ENCODE data around the gene PEX14. TPM values are rescaled to one million over a fixed set of nuclear protein-coding genes. Genes with fewer than 3 reads are reported as not detected.

The PEX14 gene
- total and polyA plus RNA-seq, 9 of the 15 experiments (the other 6 are each of a cell fraction or from before 2014, with no cell fraction given) = 2.6 to 45.7 (median 22.7) TPM

DNA sequence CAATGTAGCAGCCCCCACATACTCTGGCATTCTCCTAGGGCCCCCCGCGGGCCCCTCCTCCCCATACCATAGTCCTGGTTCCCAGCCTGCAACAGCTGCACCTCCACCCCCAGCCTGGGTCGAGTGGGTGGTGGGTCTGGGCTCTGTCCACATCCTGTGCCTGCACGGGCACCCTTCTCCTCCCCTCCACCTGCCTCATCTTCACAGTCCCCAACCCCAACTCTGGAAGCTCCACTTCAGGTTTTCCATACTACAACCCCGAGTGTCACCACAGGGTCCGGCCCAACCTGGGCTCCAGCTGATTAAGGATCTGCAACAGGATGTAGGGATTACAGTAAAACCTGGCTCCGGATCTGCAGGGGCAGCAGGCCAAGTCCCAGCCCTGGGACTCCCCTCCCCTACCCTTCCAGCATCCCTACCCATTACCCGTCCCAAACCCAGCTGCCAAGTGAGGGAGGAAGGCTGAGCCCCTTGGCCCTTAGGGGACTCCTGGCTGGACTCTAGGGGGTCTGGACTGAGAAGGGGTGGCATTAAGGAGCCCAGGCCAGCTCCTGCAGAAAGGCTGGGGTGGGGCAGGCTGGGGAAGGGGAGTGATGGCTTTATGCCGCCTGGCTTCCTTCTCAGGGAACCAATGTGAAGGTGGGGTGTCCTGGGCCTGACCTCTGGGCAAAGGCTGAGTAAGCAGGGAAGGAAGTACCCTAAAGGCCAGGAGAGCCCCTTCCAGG is 204.9 kb downstream of the PEX14 start (continued):
- TF ChIP-seq ZNF143 (CRISPR knock-in tag; IDR thresholded peaks at IDR 0.05) (no peak), NR3C1 (CRISPR knock-in tag; IDR thresholded peaks at IDR 0.05) (no peak), KLF10 (CRISPR knock-in tag; IDR thresholded peaks at IDR 0.05) (no peak), CC2D1A (IDR thresholded peaks at IDR 0.05) (no peak), MEF2A (IDR thresholded peaks at IDR 0.05; ENCODE audit: control insufficient read depth, low read depth, low read length) (no peak), CBX5 (IDR thresholded peaks at IDR 0.05; ENCODE audit: borderline replicate concordance, low read depth) (no peak), FOXP1 (CRISPR knock-in tag; IDR thresholded peaks at IDR 0.05) (no peak), ZKSCAN1 (IDR thresholded peaks at IDR 0.05; ENCODE audit: low read depth, low read length) (no peak), SLC30A9 (CRISPR knock-in tag; IDR thresholded peaks at IDR 0.05) (no peak), FIP1L1 (IDR thresholded peaks at IDR 0.05; ENCODE audit: low read depth, low read length, poor library complexity, severe bottlenecking) (no peak), ZNF184 (CRISPR knock-in tag; IDR thresholded peaks at IDR 0.05) (no peak), ZNF584 (CRISPR knock-in tag; IDR thresholded peaks at IDR 0.05; ENCODE audit: low read depth) (no peak)
- TF ChIP-seq, protein P1, sequence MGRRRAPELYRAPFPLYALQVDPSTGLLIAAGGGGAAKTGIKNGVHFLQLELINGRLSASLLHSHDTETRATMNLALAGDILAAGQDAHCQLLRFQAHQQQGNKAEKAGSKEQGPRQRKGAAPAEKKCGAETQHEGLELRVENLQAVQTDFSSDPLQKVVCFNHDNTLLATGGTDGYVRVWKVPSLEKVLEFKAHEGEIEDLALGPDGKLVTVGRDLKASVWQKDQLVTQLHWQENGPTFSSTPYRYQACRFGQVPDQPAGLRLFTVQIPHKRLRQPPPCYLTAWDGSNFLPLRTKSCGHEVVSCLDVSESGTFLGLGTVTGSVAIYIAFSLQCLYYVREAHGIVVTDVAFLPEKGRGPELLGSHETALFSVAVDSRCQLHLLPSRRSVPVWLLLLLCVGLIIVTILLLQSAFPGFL (CRISPR knock-in tag; IDR thresholded peaks at IDR 0.05) = no peak
- TF ChIP-seq, protein P2, sequence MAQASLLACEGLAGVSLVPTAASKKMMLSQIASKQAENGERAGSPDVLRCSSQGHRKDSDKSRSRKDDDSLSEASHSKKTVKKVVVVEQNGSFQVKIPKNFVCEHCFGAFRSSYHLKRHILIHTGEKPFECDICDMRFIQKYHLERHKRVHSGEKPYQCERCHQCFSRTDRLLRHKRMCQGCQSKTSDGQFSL (CRISPR knock-in tag; IDR thresholded peaks at IDR 0.05) = peak; percentile 31; the same call in 1 of the 2 replicates
- TF ChIP-seq, protein P2 (tag; IDR thresholded peaks at IDR 0.05) = no peak
- TF ChIP-seq, protein P3, sequence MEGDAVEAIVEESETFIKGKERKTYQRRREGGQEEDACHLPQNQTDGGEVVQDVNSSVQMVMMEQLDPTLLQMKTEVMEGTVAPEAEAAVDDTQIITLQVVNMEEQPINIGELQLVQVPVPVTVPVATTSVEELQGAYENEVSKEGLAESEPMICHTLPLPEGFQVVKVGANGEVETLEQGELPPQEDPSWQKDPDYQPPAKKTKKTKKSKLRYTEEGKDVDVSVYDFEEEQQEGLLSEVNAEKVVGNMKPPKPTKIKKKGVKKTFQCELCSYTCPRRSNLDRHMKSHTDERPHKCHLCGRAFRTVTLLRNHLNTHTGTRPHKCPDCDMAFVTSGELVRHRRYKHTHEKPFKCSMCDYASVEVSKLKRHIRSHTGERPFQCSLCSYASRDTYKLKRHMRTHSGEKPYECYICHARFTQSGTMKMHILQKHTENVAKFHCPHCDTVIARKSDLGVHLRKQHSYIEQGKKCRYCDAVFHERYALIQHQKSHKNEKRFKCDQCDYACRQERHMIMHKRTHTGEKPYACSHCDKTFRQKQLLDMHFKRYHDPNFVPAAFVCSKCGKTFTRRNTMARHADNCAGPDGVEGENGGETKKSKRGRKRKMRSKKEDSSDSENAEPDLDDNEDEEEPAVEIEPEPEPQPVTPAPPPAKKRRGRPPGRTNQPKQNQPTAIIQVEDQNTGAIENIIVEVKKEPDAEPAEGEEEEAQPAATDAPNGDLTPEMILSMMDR (IDR thresholded peaks at IDR 0.05 in 2 of 3, conservative IDR thresholded peaks at IDR 0.05 in 1 of 3; ENCODE audit: insufficient read depth in 2 of 3, low read depth in 1 of 3, low read length in 3 of 3) = no peak
- TF ChIP-seq, protein P4, sequence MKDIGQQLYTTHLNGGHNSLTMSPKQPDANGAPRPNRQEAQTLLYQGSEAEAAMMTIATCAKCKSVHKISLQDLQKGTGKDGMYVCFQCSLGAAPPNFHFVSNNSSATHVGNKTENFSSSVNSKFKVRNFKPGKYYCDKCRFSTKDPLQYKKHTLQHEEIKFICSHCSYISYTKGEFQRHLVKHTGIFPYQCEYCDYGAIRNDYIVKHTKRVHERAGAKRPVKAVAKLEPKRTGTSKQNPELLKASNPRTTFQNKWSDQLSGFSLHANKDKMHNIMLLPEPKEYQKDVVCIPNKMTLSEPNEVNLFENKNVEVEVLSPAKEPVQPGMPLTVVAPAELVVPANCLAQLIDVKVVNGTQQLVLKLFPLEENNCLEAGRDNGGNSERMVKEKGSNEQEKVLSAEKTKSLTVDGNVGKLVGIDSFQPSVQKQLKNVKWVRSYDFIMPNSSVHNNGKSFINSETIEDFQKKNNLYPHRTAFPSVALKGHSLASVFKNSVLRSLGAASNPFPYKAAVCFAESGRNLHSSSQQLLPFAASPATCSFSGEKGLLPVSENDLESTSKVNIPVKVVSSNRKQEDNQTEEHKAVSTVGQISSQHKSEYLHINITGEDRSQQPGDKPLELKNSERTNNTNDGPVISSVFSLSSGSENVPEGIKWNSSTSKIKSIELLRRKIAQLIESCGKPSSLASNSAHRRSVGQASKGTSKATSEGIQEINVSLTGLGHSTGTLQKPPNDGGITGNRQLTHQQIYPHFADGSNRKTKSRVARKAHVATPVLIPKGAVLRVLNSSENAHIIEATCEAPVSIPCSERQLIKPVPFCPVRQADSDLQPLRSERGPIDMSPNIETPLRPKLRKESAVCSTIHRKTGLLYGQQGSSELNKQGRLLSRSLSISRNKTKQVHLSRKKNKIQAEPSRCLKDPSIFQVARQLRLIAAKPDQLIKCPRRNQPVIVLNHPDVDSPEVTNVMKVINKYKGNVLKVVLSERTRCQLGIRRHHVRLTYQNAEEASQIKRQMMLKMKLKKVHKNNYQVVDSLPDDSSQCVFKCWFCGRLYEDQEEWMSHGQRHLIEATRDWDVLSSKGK (CRISPR knock-in tag; IDR thresholded peaks at IDR 0.05) = no peak
- TF ChIP-seq, protein P5, sequence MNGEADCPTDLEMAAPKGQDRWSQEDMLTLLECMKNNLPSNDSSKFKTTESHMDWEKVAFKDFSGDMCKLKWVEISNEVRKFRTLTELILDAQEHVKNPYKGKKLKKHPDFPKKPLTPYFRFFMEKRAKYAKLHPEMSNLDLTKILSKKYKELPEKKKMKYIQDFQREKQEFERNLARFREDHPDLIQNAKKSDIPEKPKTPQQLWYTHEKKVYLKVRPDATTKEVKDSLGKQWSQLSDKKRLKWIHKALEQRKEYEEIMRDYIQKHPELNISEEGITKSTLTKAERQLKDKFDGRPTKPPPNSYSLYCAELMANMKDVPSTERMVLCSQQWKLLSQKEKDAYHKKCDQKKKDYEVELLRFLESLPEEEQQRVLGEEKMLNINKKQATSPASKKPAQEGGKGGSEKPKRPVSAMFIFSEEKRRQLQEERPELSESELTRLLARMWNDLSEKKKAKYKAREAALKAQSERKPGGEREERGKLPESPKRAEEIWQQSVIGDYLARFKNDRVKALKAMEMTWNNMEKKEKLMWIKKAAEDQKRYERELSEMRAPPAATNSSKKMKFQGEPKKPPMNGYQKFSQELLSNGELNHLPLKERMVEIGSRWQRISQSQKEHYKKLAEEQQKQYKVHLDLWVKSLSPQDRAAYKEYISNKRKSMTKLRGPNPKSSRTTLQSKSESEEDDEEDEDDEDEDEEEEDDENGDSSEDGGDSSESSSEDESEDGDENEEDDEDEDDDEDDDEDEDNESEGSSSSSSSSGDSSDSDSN (IDR thresholded peaks at IDR 0.05; ENCODE audit: borderline replicate concordance in 1 of 2, low read depth in 2 of 2, low read length in 2 of 2) = 0 out of 4 replicates have a peak, but pooled peaks of 1 of the 2 experiments have one; percentile 67
